ENCODE measurements around the gene UGT1A6. TPM values are rescaled to one million over a fixed set of nuclear protein-coding genes. Genes with fewer than 3 reads are reported as not detected.

Gene UGT1A6
- total RNA-seq, 4 donors from 2014 or later = 0.31 TPM; not detected in 3

GRCh38 chr2:233819884-233820773, 127.4 kb downstream of the UGT1A6 start:
- Histone ChIP-seq H3K4me3 (no peak overlapping the region), H3K4me1 (no peaks in the 10 kb centered on the region), H3K27ac (no peak overlapping the region), H3K36me3 (no peaks in the 10 kb centered on the region), H3K27me3 (no peaks in the 10 kb centered on the region), H3K9me3 (no peaks in the 10 kb centered on the region)
- ATAC-seq = no peak
- TF ChIP-seq POLR2A (IDR thresholded peaks at IDR 0.05) (no peak), CTCF (IDR thresholded peaks at IDR 0.05 in 4 of 5, conservative IDR thresholded peaks at IDR 0.05 in 1 of 5) (no peak)
- no peak for DNase-seq
- in situ Hi-C loops (cut with MboI; ENCODE audit: low sequenced_read_pairs in 4 of 4) = no loop called here
- intact Hi-C loops (cut with DNase I; ENCODE audit: low total_unique reads) = no loop called here

- no peak for DNase-seq
- Histone ChIP-seq H3K36me3 (no peaks in the 10 kb centered on the region), H3K27ac (no peak overlapping the region), H3K4me3 (no peak overlapping the region), H3K27me3 (no peaks in the 10 kb centered on the region), H3K9me3 (no peaks in the 10 kb centered on the region), H3K4me1 (no peaks in the 10 kb centered on the region)
- TF ChIP-seq CTCF (IDR thresholded peaks at IDR 0.05 in 4 of 5, conservative IDR thresholded peaks at IDR 0.05 in 1 of 5) = no peak
- TF ChIP-seq POLR2A (IDR thresholded peaks at IDR 0.05) = no peak
- no peak for ATAC-seq
- in situ Hi-C loops (cut with MboI; ENCODE audit: low sequenced_read_pairs in 4 of 4) (no loop called here), intact Hi-C loops (cut with DNase I; ENCODE audit: low total_unique reads) (no loop called here)
Observed at GRCh38 chr2:233820774-233821105, 128.1 kb downstream of the UGT1A6 start.

- in situ Hi-C loops (cut with MboI; ENCODE audit: low sequenced_read_pairs in 4 of 4) = no loop called here
- intact Hi-C loops (cut with DNase I; ENCODE audit: low total_unique reads) = no loop called here
- no peak overlapping the region for H3K4me3 ChIP-seq
- DNase-seq (no peak), ATAC-seq (no peak)
- no peaks in the 10 kb centered on the region for H3K27me3 ChIP-seq
- TF ChIP-seq CTCF (IDR thresholded peaks at IDR 0.05 in 4 of 5, conservative IDR thresholded peaks at IDR 0.05 in 1 of 5) = no peak
- no peak for TF ChIP-seq POLR2A (IDR thresholded peaks at IDR 0.05)
- H3K36me3 ChIP-seq = no peaks in the 10 kb centered on the region
- H3K9me3 ChIP-seq = no peaks in the 10 kb centered on the region
- no peaks in the 10 kb centered on the region for H3K4me1 ChIP-seq
- H3K27ac ChIP-seq = no peak overlapping the region
Observed at GRCh38 chr2:233821196-233821595, 128.5 kb downstream of the UGT1A6 start.

GRCh38 chr2:233821709-233822100, 129.0 kb downstream of the UGT1A6 start:
- H3K36me3 ChIP-seq = no peaks in the 10 kb centered on the region

More at GRCh38 chr2:233821709-233822100, 129.0 kb downstream of the UGT1A6 start:
- Histone ChIP-seq H3K27me3 (no peaks in the 10 kb centered on the region), H3K4me3 (no peak overlapping the region), H3K9me3 (no peaks in the 10 kb centered on the region), H3K27ac (no peak overlapping the region), H3K4me1 (no peaks in the 10 kb centered on the region)
- intact Hi-C loops (cut with DNase I; ENCODE audit: low total_unique reads) (no loop called here), in situ Hi-C loops (cut with MboI; ENCODE audit: low sequenced_read_pairs in 4 of 4) (no loop called here)
- ATAC-seq (no peak), DNase-seq (no peak)
- no peak for TF ChIP-seq POLR2A (IDR thresholded peaks at IDR 0.05)
- no peak for TF ChIP-seq CTCF (IDR thresholded peaks at IDR 0.05 in 4 of 5, conservative IDR thresholded peaks at IDR 0.05 in 1 of 5)
